Liver (tissue), 9 donors: Measurements from ENCODE around the gene MYO18B. TPM values are rescaled to one million over a fixed set of nuclear protein-coding genes. Genes with fewer than 3 reads are reported as not detected.

Source experiments
- DNase-seq: peaks from one replicate; pipeline ENCODE4 v3.0.0-alpha.2; 2017; ENCODE audit warnings: low spot score
- H3K27ac ChIP-seq, 2 donors: one replicate each; pipeline ENCODE4 v1.7.0; 2013; ENCODE audit warnings: inconsistent platforms in 2 of 2, low read length in 2 of 2, control low read depth in 1 of 2, low read depth in 1 of 2, mild to moderate bottlenecking in 1 of 2
- H3K27me3 ChIP-seq, 4 donors: one replicate each; pipeline versions ENCODE4 v1.6.1 to v1.7.0; 2013; ENCODE audit warnings: low read length in 3 of 4, inconsistent platforms in 1 of 4, mild to moderate bottlenecking in 1 of 4, moderate library complexity in 1 of 4; ENCODE audit not compliant: control insufficient read depth in 4 of 4, insufficient read depth in 4 of 4
- H3K36me3 ChIP-seq, 4 donors: one replicate each; pipeline versions ENCODE4 v1.6.1 to v1.7.0; 2013; ENCODE audit warnings: low read length in 3 of 4, mild to moderate bottlenecking in 3 of 4, low read depth in 1 of 4, moderate library complexity in 1 of 4; ENCODE audit not compliant: control insufficient read depth in 4 of 4, insufficient read depth in 3 of 4
- H3K4me1 ChIP-seq, 4 donors: one replicate each; pipeline versions ENCODE4 v1.6.1 to v1.7.0; 2013; ENCODE audit warnings: low read length in 3 of 4, mild to moderate bottlenecking in 3 of 4, moderate library complexity in 1 of 4; ENCODE audit not compliant: control insufficient read depth in 4 of 4, insufficient read depth in 4 of 4
- H3K4me3 ChIP-seq, 3 donors: one replicate each; pipeline versions ENCODE4 v1.6.1 to v1.7.0; 2013; ENCODE audit warnings: low read length in 3 of 3, control low read depth in 1 of 3, low read depth in 1 of 3, mild to moderate bottlenecking in 1 of 3
- H3K9ac ChIP-seq, 2 donors: one replicate each; pipeline ENCODE4 v1.7.0; 2013; ENCODE audit warnings: low read length in 2 of 2, mild to moderate bottlenecking in 2 of 2, moderate library complexity in 2 of 2, control low read depth in 1 of 2, low read depth in 1 of 2
- H3K9me3 ChIP-seq, 4 donors: one replicate each; pipeline versions ENCODE4 v1.6.1 to v1.7.0; 2013; ENCODE audit warnings: low read length in 3 of 4; ENCODE audit not compliant: control insufficient read depth in 4 of 4
- EGR1 ChIP-seq, 2 donors: IDR thresholded peaks; 2 replicates each; pipeline ENCODE4 v1.6.1; 2016 to 2018; ENCODE audit warnings: antibody characterized with exemption in 2 of 2, low read depth in 2 of 2
- FOXA1 ChIP-seq: IDR thresholded peaks from 2 replicates; pipeline ENCODE4 v1.6.1; 2016; ENCODE audit warnings: antibody characterized with exemption
- FOXA2 ChIP-seq: IDR thresholded peaks from 2 replicates; pipeline ENCODE4 v1.6.1; 2016; ENCODE audit warnings: antibody characterized with exemption
- GABPA ChIP-seq, 2 donors: IDR thresholded peaks in 1 of 2; conservative IDR thresholded peaks in 1 of 2; 2 replicates each; pipeline ENCODE4 v1.6.1; 2016; ENCODE audit warnings: antibody characterized with exemption in 2 of 2, mild to moderate bottlenecking in 1 of 2, moderate library complexity in 1 of 2
- HNF4A ChIP-seq, 2 donors: conservative IDR thresholded peaks; 2 replicates each; pipeline ENCODE4 v1.6.1; 2016; ENCODE audit warnings: antibody characterized with exemption in 2 of 2, mild to moderate bottlenecking in 2 of 2
- HNF4G ChIP-seq: IDR thresholded peaks from 2 replicates; pipeline ENCODE4 v1.6.1; 2016; ENCODE audit warnings: antibody characterized with exemption
- JUND ChIP-seq, 2 donors: IDR thresholded peaks; 2 replicates each; pipeline ENCODE4 v1.6.1; 2016; ENCODE audit warnings: antibody characterized with exemption in 2 of 2
- NR2F2 ChIP-seq: IDR thresholded peaks from 2 replicates; pipeline ENCODE4 v1.6.1; 2016; ENCODE audit warnings: antibody characterized with exemption
- RAD21 ChIP-seq, 2 donors: IDR thresholded peaks; 2 replicates each; pipeline ENCODE4 v1.6.1; 2016; ENCODE audit warnings: antibody characterized with exemption in 2 of 2, mild to moderate bottlenecking in 2 of 2
- RXRA ChIP-seq, 2 donors: IDR thresholded peaks; 2 replicates each; pipeline ENCODE4 v1.6.1; 2017 to 2018; ENCODE audit warnings: antibody characterized with exemption in 2 of 2, mild to moderate bottlenecking in 1 of 2
- SP1 ChIP-seq: IDR thresholded peaks from 2 replicates; pipeline ENCODE4 v1.6.1; 2018; ENCODE audit warnings: antibody characterized with exemption, mild to moderate bottlenecking
- TAF1 ChIP-seq: conservative IDR thresholded peaks from 2 replicates; pipeline ENCODE4 v1.6.1; 2016; ENCODE audit warnings: antibody characterized with exemption, mild to moderate bottlenecking
- WGBS: extraction: QIAGEN DNeasy Blood & Tissue Kit; methylation state at CpG from one replicate; pipeline ENCODE4 v1.1.7; 2013; 5-methylcytosine and 5-hydroxymethylcytosine counted together
- polyA plus RNA-seq, 2 donors: library from polyadenylated mRNA; stranded (reverse) in 1 of 2; unstranded in 1 of 2; fragments of 200-250 nt in 1 of 2; fragments of >200 nt in 1 of 2; fragmentation: Nextera tagmentation in 1 of 2; extraction: Ambion mirVana in 1 of 2; gene quantifications; one replicate each; pipeline versions ENCODE4 v1.2.1 to v1.2.3, GENCODE V29; 2013 to 2015
- total RNA-seq, 2 donors: library from RNA; depleted of rRNA; stranded (reverse); fragments of >200 nt; gene quantifications; one replicate each; pipeline ENCODE4 v1.2.3, GENCODE V29; 2014
- TF ChIP-seq, protein P1 (sequence below): fragments of 150-350 bp; IDR thresholded peaks from 2 replicates; pipeline ENCODE4 v1.5.1; 2017; ENCODE audit warnings: improper control_type of control experiment, low read depth, low read length; ENCODE audit not compliant: missing input control
- TF ChIP-seq, protein P2 (sequence below): IDR thresholded peaks from 2 replicates; pipeline ENCODE4 v1.6.1; 2016; ENCODE audit warnings: antibody characterized with exemption
- TF ChIP-seq, protein P3 (sequence below): IDR thresholded peaks from 2 replicates; pipeline ENCODE4 v1.6.1; 2016; ENCODE audit warnings: antibody characterized with exemption
- donor health status: healthy.
- donor health status: healthy.
- donor health status: healthy.
- donor health status: healthy.
- donor health status: healthy.

MYO18B gene
- total and polyA plus RNA-seq, 4 donors, result under 0.01 to 4.2 (median 0.02) TPM; not detected in 1

DNA sequence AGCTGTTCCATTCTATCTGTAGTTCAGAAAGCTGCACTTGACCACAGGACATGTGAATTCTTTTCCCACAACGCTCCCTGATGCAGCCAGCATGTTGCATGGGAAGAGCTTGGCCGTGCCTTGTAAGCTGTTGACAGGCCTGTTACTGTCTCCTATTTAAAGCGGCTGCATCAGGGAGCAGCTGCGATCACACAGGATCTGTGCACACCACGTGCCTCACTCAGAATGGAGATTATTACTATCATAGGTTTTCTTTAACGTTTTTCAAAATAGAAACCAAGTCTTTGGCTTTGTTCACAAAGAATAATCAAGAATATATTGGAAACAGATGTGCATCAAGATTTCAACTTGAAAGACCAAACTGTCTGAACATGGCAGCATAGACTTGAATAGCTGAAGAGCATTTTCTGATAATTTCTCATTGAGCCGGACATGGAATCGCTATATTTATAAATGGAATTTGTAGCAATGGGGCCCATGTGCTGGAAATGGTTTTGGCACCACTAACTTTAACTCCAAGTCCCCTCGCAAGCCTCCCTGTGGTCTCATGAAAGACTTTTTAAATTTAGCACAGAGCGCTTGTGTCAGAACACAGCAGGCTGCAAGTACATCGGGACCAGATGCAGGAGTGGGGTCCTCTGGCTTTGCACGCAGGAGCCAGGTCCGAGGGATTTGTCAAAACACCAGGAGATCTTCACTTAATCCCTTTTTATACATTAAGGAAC, 40.8 kb upstream of the MYO18B start:
- no peak for TF ChIP-seq SP1
- no peaks in the 10 kb centered on the region for H3K4me1 ChIP-seq
- no peaks in the 10 kb centered on the region for H3K9me3 ChIP-seq
- no peak for DNase-seq
- no peak overlapping the region for H3K9ac ChIP-seq
- 82% methylated on average over 13 of the region's 13 CpGs for WGBS
- no peak overlapping the region for H3K27ac ChIP-seq
- no peak overlapping the region for H3K4me3 ChIP-seq
- H3K36me3 ChIP-seq, result no peaks in the 10 kb centered on the region
- no peaks in the 10 kb centered on the region for H3K27me3 ChIP-seq

DNA sequence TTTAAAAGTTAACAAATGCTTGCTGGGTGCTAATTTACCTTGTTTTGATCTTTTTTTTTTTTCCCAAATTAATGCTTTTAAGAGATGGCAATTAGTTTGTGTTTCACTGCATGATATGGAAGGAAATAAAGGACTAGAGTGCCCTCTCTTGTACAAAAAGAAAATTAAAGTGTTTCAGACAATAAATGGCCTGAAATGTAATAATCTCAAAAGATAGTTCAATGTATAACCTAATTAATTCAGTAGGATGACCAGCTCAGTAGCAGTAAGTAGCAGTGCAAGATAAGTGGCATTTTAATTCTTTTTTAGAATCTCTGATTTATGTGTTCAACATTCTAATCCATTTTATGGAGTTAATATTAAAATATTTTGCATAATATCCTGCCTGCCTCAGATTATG, 39.9 kb upstream of the MYO18B start:
- no peaks in the 10 kb centered on the region for H3K4me1 ChIP-seq
- no peaks in the 10 kb centered on the region for H3K27me3 ChIP-seq
- no peak for DNase-seq
- no peak overlapping the region for H3K4me3 ChIP-seq
- no peaks in the 10 kb centered on the region for H3K36me3 ChIP-seq
- H3K27ac ChIP-seq, result no peak overlapping the region
- no peaks in the 10 kb centered on the region for H3K9me3 ChIP-seq
- TF ChIP-seq RAD21 (IDR thresholded peaks at IDR 0.05) (peak; percentile 82 to 86), JUND (IDR thresholded peaks at IDR 0.05) (no peak)
- TF ChIP-seq, protein P1, sequence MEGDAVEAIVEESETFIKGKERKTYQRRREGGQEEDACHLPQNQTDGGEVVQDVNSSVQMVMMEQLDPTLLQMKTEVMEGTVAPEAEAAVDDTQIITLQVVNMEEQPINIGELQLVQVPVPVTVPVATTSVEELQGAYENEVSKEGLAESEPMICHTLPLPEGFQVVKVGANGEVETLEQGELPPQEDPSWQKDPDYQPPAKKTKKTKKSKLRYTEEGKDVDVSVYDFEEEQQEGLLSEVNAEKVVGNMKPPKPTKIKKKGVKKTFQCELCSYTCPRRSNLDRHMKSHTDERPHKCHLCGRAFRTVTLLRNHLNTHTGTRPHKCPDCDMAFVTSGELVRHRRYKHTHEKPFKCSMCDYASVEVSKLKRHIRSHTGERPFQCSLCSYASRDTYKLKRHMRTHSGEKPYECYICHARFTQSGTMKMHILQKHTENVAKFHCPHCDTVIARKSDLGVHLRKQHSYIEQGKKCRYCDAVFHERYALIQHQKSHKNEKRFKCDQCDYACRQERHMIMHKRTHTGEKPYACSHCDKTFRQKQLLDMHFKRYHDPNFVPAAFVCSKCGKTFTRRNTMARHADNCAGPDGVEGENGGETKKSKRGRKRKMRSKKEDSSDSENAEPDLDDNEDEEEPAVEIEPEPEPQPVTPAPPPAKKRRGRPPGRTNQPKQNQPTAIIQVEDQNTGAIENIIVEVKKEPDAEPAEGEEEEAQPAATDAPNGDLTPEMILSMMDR, result peak; percentile 47
- no peak overlapping the region for H3K9ac ChIP-seq

DNA sequence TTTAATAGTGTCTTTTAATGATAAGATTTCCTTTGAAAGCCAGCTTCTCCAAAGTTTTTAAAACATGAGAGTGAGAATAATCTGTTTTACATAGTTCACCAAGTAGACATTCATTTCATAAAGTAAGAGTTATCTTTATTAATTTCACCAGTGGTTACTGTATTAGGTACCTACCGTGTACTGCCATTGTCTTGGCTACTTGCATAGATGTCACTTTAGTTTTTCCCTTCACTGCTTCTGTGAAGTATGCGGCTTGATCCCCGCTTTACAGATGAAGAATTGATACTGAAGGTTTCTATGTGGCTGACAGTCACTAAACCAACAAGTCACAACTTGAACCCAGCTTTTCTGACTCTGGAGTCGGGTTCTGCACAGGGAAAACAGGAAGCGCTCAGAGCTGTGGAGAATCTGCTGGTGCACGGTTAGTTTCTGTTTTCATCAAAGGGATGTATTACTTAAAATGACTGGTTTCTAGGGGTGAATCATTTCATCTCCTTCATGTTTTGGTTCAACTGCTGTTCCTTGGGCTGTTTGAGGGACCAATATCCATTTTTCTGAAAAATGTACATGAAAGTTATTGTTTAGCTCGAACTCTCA, 39.3 kb upstream of the MYO18B start:
- Histone ChIP-seq H3K9me3 (no peaks in the 10 kb centered on the region), H3K4me3 (no peak overlapping the region), H3K36me3 (no peaks in the 10 kb centered on the region), H3K4me1 (no peaks in the 10 kb centered on the region), H3K9ac (no peak overlapping the region), H3K27me3 (no peaks in the 10 kb centered on the region), H3K27ac (no peak overlapping the region)
- no peak for DNase-seq
- WGBS, result 85% methylated on average over 7 of the region's 7 CpGs
- TF ChIP-seq TAF1 (no peak), GABPA (IDR thresholded peaks at IDR 0.05 in 1 of 2, conservative IDR thresholded peaks at IDR 0.05 in 1 of 2) (no peak), FOXA1 (no peak), RAD21 (IDR thresholded peaks at IDR 0.05) (no peak), EGR1 (IDR thresholded peaks at IDR 0.05; ENCODE audit: low read depth in 2 of 2) (no peak), SP1 (no peak), JUND (IDR thresholded peaks at IDR 0.05) (no peak), HNF4A (conservative IDR thresholded peaks at IDR 0.05) (no peak), NR2F2 (no peak), RXRA (IDR thresholded peaks at IDR 0.05) (no peak), HNF4G (no peak), FOXA2 (no peak)
- TF ChIP-seq, protein P1, result no peak
- TF ChIP-seq, protein P2, sequence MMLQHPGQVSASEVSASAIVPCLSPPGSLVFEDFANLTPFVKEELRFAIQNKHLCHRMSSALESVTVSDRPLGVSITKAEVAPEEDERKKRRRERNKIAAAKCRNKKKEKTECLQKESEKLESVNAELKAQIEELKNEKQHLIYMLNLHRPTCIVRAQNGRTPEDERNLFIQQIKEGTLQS, result no peak
- TF ChIP-seq, protein P3, sequence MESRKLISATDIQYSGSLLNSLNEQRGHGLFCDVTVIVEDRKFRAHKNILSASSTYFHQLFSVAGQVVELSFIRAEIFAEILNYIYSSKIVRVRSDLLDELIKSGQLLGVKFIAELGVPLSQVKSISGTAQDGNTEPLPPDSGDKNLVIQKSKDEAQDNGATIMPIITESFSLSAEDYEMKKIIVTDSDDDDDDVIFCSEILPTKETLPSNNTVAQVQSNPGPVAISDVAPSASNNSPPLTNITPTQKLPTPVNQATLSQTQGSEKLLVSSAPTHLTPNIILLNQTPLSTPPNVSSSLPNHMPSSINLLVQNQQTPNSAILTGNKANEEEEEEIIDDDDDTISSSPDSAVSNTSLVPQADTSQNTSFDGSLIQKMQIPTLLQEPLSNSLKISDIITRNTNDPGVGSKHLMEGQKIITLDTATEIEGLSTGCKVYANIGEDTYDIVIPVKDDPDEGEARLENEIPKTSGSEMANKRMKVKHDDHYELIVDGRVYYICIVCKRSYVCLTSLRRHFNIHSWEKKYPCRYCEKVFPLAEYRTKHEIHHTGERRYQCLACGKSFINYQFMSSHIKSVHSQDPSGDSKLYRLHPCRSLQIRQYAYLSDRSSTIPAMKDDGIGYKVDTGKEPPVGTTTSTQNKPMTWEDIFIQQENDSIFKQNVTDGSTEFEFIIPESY, result no peak
